Medulla oblongata (tissue), 1 donor: Measurements from ENCODE around the gene ESR2.
"Not testable (repeated sequence)": the region's sequence is repeated elsewhere in the genome, so short reads cannot be mapped to it uniquely, and the experiment has no call there.

ENCODE experiments used
- DNase-seq: peaks from one replicate; pipeline ENCODE4 v3.0.0-alpha.2; 2015; ENCODE audit errors: extremely low spot score

ESR2 gene

GRCh38 chr14:64091217-64091616 is 203.0 kb downstream of the ESR2 start:
- no peak for DNase-seq

GRCh38 chr14:64089920-64090319 is 204.3 kb downstream of the ESR2 start:
- no peak for DNase-seq

- DNase-seq = no peak
These were observed 205.6 kb downstream of the ESR2 start for GRCh38 chr14:64088647-64088964.

GRCh38 chr14:64082837-64083236 is 211.3 kb downstream of the ESR2 start:
- DNase-seq = no peak

GRCh38 chr14:64081174-64081746 is 212.9 kb downstream of the ESR2 start:
- no peak for DNase-seq

GRCh38 chr14:64080452-64080851 is 213.7 kb downstream of the ESR2 start:
- no peak for DNase-seq

GRCh38 chr14:64075613-64076005 is 218.6 kb downstream of the ESR2 start:
- no peak for DNase-seq

- DNase-seq = no peak
These were observed 219.1 kb downstream of the ESR2 start for GRCh38 chr14:64074961-64075612.

- DNase-seq = no peak
These were observed 224.4 kb downstream of the ESR2 start for GRCh38 chr14:64069634-64070359.

- DNase-seq = no peak
These were observed 229.7 kb downstream of the ESR2 start for GRCh38 chr14:64064447-64064846.

- no peak for DNase-seq
These were observed 231.6 kb downstream of the ESR2 start for GRCh38 chr14:64062381-64063115.

GRCh38 chr14:64061706-64062105 is 232.5 kb downstream of the ESR2 start:
- DNase-seq = no peak

- no peak for DNase-seq
These were observed 233.1 kb downstream of the ESR2 start for GRCh38 chr14:64061115-64061514.

GRCh38 chr14:64060648-64061096 is 233.5 kb downstream of the ESR2 start:
- DNase-seq = no peak

GRCh38 chr14:64060199-64060545 is 234.0 kb downstream of the ESR2 start:
- no peak for DNase-seq

- DNase-seq = no peak
These were observed 234.5 kb downstream of the ESR2 start for GRCh38 chr14:64059454-64060198.

- DNase-seq = no peak
These were observed 240.2 kb downstream of the ESR2 start for GRCh38 chr14:64053694-64054669.

GRCh38 chr14:64049616-64050381 is 244.4 kb downstream of the ESR2 start:
- no peak for DNase-seq

GRCh38 chr14:64045091-64045490 is 249.1 kb downstream of the ESR2 start:
- no peak for DNase-seq

- DNase-seq = not testable (repeated sequence)
These were observed 250.9 kb downstream of the ESR2 start for GRCh38 chr14:64043296-64043695.
